NOMO-1 (cell line): ENCODE results near the gene GPR15.
A peak's percentile ranks its signal among the peaks of the same experiment; 100 is the strongest.
"Not testable (repeated sequence)": the region's sequence is repeated elsewhere in the genome, so short reads cannot be mapped to it uniquely, and the experiment has no call there.

Experiments
- DNase-seq, 2 experiments: peaks; one replicate each; lab custom pipeline; 2025; ENCODE audit not compliant: unreplicated experiment in 2 of 2; lab: John Stamatoyannopoulos, UW

GPR15 gene

GRCh38 chr3:98556164-98557130 is 24.7 kb downstream of the GPR15 start:
- DNase-seq, result peak; percentile 27 to 45

GRCh38 chr3:98557324-98558010 is 25.7 kb downstream of the GPR15 start:
- no peak for DNase-seq

GRCh38 chr3:98558100-98558827 is 26.5 kb downstream of the GPR15 start:
- DNase-seq, result no peak

GRCh38 chr3:98559769-98560168 is 28.0 kb downstream of the GPR15 start:
- not testable (repeated sequence) for DNase-seq

GRCh38 chr3:98560911-98561310 is 29.1 kb downstream of the GPR15 start:
- DNase-seq, result no peak

GRCh38 chr3:98561727-98562521 is 30.1 kb downstream of the GPR15 start:
- peak in 1 of 2 experiments; percentile 10 for DNase-seq

- peak; percentile 18 to 61 for DNase-seq
Observed at GRCh38 chr3:98563661-98564281, 32.0 kb downstream of the GPR15 start.

- no peak for DNase-seq
Observed at GRCh38 chr3:98564282-98565005, 32.7 kb downstream of the GPR15 start.

- DNase-seq, result no peak
Observed at GRCh38 chr3:98565237-98565643, 33.5 kb downstream of the GPR15 start.

GRCh38 chr3:98565843-98566242 is 34.1 kb downstream of the GPR15 start:
- DNase-seq, result no peak

- DNase-seq, result no peak
Observed at GRCh38 chr3:98567666-98568270, 36.0 kb downstream of the GPR15 start.

GRCh38 chr3:98568402-98568801 is 36.6 kb downstream of the GPR15 start:
- DNase-seq, result no peak

- peak in 1 of 2 experiments; percentile 3 for DNase-seq
Observed at GRCh38 chr3:98573181-98573728, 41.5 kb downstream of the GPR15 start.

- no peak for DNase-seq
Observed at GRCh38 chr3:98574132-98574531, 42.4 kb downstream of the GPR15 start.

- DNase-seq, result no peak
Observed at GRCh38 chr3:98577178-98577895, 45.6 kb downstream of the GPR15 start.

GRCh38 chr3:98580401-98581386 is 48.9 kb downstream of the GPR15 start:
- DNase-seq, result no peak

GRCh38 chr3:98581474-98581873 is 49.7 kb downstream of the GPR15 start:
- DNase-seq, result no peak
